Heart right ventricle (tissue), 16 donors: ENCODE measurements around the gene CNTN5. TPM values are rescaled to one million over a fixed set of nuclear protein-coding genes. Genes with fewer than 3 reads are reported as not detected.

ENCODE experiments used
- ATAC-seq, 8 donors: fragments of 200-7000 bp; cut with Tn5 transposase; one replicate each; pipeline ENCODE4 v1.9.1; 2020; ENCODE audit warnings: mild to moderate bottlenecking in 8 of 8, moderate library complexity in 8 of 8, moderate number of reproducible peaks in 1 of 8
- DNase-seq, 2 donors: peaks; one replicate each; pipeline ENCODE4 v3.0.0-alpha.2; 2020
- H3K27ac ChIP-seq, 10 donors: fragments of 200-600 bp; sonication (generic) in 2 of 10; one replicate each; pipeline versions ENCODE4 v1.5.0 to v1.8.0; 2020 to 2022; ENCODE audit warnings: mild to moderate bottlenecking in 3 of 10
- H3K27me3 ChIP-seq, 7 donors: fragments of 200-600 bp; one replicate each; pipeline ENCODE4 v1.8.0; 2021 to 2022; ENCODE audit warnings: mild to moderate bottlenecking in 2 of 7
- H3K36me3 ChIP-seq, 9 donors: fragments of 200-600 bp; sonication (generic) in 1 of 9; one replicate each; pipeline versions ENCODE4 v1.5.0 to v1.8.0; 2020 to 2022; ENCODE audit warnings: mild to moderate bottlenecking in 2 of 9
- H3K4me1 ChIP-seq, 9 donors: fragments of 200-600 bp; sonication (generic) in 1 of 9; one replicate each; pipeline versions ENCODE4 v1.5.0 to v1.8.0; 2020 to 2022; ENCODE audit warnings: mild to moderate bottlenecking in 4 of 9
- H3K4me3 ChIP-seq, 10 donors: fragments of 200-600 bp; sonication (generic) in 2 of 10; one replicate each; pipeline versions ENCODE4 v1.5.0 to v1.8.0; 2020 to 2022; ENCODE audit warnings: mild to moderate bottlenecking in 7 of 10, moderate library complexity in 2 of 10
- H3K9me3 ChIP-seq, 11 donors: fragments of 200-600 bp in 10 of 11; sonication (generic) in 2 of 11; one replicate each; pipeline versions ENCODE4 v1.5.0 to v1.8.0; 2013 to 2022; ENCODE audit warnings: mild to moderate bottlenecking in 2 of 11, control low read depth in 1 of 11, moderate library complexity in 1 of 11
- WGBS, 2 donors: extraction: QIAGEN DNeasy Blood & Tissue Kit; methylation state at CpG; one replicate each; pipeline ENCODE4 v1.1.7; 2013; ENCODE audit warnings: inconsistent platforms in 1 of 2; 5-methylcytosine and 5-hydroxymethylcytosine counted together
- intact Hi-C, 10 donors: fragments of 100-400 bp; cut with DNase I; formaldehyde crosslinking; loops; one replicate each; pipeline versions ENCODE4 v1.11.1 to v1.14.2; 2022
- polyA plus RNA-seq, 2 donors: library from polyadenylated mRNA; stranded (reverse); fragments of 200-250 nt; gene quantifications; one replicate each; pipeline ENCODE4 v1.2.3, GENCODE V29; 2013
- total RNA-seq, 10 donors: library from RNA; stranded (reverse); fragmentation: NEBNext Ultra II Directional in 3 of 10; extraction: Animal tissue kit (Norgen Biotek cat#: 25700) in 3 of 10; gene quantifications; one replicate each; pipeline versions ENCODE4 v1.2.1 to v1.2.4, GENCODE V29; 2021 to 2023
- TF ChIP-seq, protein P1 (sequence below), 9 donors: fragments of 200-600 bp; sonication (generic) in 2 of 9; IDR thresholded peaks; one replicate each; pipeline versions ENCODE4 v1.5.0 to v1.8.0; 2021 to 2022; ENCODE audit warnings: antibody characterized with exemption in 9 of 9, mild to moderate bottlenecking in 5 of 9, moderate library complexity in 1 of 9
- donor health status: Arrhythmogenic right ventricular cardiomyopathy.
- donor health status: ischemic (EF 13 %, LVEDD 7.1; RV severe dilation, severe dysfunction).
- donor health status: healthy with polysubstance abuse.
- donor health status: DM: no; HTN: yes; CAD: no.
- donor health status: DM: no; HTN: no; CAD: no.
- donor health status: ischemic (EF 25% LVEDD 6.9; RV normal size, moderate dysfunction).
- donor health status: ischemic (EF 25% LVEDD 5.7; RV mildly dilated, moderate dysfunction).
- donor health status: healthy.
- donor health status: DM: yes; HTN: yes; CAD: no.
- donor health status: Ischemic cardiomyopathy.
- donor health status: ischemic (EF 35%, LVEDD 5.7; RV mildly dilated, moderate dysfunction).
- donor health status: nonischemic (EF 11% LVEDD 7.7; RV severe dilation, severe dysfunction).
- donor health status: DM: yes; HTN: yes; CAD: no.
- donor health status: PGD.
- donor health status: ischemic (EF 29% LVEDD 5.4; RV normal size, mild dysfunction).
- donor health status: nonischemic (EF 23%, LVEDD 6.1; RV moderate dilation, normal function).

The CNTN5 gene
- total and polyA plus RNA-seq, 12 donors, result 0.05 to 0.35 (median 0.17) TPM; not detected in 6

DNA sequence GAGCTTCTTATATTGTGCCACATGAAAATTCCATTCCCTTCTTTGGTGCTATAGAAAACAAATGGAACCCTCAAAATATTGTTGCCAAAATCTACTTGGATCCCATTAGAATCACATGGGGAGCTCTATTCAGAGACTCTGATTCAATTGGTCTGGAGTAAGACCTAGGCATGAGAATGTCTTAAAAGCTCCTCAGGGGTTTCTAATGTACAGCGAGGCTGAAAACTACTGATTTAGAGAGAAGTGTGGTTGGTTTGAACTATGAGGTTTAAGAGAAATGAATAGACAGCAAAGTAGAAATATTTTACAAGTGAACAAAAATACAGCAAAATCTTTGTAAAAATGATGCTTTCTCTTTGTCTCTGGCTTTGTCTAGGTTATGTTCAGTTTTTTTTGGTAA, 514.7 kb downstream of the CNTN5 start:
- no peak overlapping the region for H3K27ac ChIP-seq
- DNase-seq (no peak), ATAC-seq (no peak)
- no peaks in the 10 kb centered on the region for H3K4me1 ChIP-seq
- no peak overlapping the region for H3K4me3 ChIP-seq
- no peaks in the 10 kb centered on the region for H3K36me3 ChIP-seq
- no peaks in the 10 kb centered on the region for H3K27me3 ChIP-seq
- 48 to 82% methylated on average over 1 of the region's 1 CpG for WGBS, 2 donors
- TF ChIP-seq, protein P1, sequence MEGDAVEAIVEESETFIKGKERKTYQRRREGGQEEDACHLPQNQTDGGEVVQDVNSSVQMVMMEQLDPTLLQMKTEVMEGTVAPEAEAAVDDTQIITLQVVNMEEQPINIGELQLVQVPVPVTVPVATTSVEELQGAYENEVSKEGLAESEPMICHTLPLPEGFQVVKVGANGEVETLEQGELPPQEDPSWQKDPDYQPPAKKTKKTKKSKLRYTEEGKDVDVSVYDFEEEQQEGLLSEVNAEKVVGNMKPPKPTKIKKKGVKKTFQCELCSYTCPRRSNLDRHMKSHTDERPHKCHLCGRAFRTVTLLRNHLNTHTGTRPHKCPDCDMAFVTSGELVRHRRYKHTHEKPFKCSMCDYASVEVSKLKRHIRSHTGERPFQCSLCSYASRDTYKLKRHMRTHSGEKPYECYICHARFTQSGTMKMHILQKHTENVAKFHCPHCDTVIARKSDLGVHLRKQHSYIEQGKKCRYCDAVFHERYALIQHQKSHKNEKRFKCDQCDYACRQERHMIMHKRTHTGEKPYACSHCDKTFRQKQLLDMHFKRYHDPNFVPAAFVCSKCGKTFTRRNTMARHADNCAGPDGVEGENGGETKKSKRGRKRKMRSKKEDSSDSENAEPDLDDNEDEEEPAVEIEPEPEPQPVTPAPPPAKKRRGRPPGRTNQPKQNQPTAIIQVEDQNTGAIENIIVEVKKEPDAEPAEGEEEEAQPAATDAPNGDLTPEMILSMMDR (IDR thresholded peaks at IDR 0.05), result no peak
- no peaks in the 10 kb centered on the region for H3K9me3 ChIP-seq
- intact Hi-C loops, result no loop called here

DNA sequence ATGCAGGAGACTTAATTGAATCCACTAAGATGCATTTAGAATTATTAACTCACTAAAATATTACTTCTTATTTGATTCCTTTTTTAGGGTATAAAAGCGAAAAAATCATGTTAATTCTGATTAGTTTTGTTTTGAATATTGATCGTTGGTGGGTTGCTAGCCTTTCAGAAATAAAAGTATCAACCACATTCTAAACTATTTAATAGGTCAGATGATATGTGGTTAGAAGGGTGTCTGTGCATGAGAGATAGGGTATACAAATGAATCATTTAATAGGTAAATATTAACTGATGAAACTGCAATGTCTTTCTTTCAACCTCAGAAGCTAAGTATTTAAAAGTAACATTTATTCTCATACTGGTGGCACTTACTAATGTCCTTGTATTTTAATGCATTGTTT, 515.1 kb downstream of the CNTN5 start:
- TF ChIP-seq, protein P1 (IDR thresholded peaks at IDR 0.05), result no peak
- DNase-seq, result no peak

DNA sequence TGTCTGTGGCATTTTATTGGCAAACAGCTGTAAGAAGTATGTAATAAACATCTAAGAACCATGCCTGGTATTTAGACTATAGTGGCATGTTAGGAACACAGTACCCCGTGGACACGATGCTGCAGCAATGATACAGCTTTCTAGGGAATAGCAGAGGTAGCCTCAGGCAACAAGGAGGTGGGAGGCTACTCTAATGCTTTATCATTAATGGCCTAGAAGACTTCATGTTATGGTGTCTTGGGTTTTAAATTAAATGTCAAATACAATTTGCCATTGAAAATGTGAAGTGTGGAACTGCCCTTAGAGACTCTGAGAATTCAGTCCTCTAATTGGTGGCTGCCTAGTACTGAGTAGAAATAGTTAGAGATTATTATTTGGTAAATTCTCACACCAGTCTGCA, 516.9 kb downstream of the CNTN5 start:
- 78 to 81% methylated on average over 2 of the region's 2 CpGs for WGBS, 2 donors
- ATAC-seq (no peak), DNase-seq (no peak)
- no peaks in the 10 kb centered on the region for H3K9me3 ChIP-seq
- intact Hi-C loops, result no loop called here
- no peak overlapping the region for H3K27ac ChIP-seq
- no peaks in the 10 kb centered on the region for H3K27me3 ChIP-seq
- no peak overlapping the region for H3K4me3 ChIP-seq
- TF ChIP-seq, protein P1 (IDR thresholded peaks at IDR 0.05), result no peak
- H3K36me3 ChIP-seq, result no peaks in the 10 kb centered on the region
- no peaks in the 10 kb centered on the region for H3K4me1 ChIP-seq

More for the DNA sequence above, 515.1 kb downstream of the CNTN5 start:
- no peak overlapping the region for H3K27ac ChIP-seq
- no peak for ATAC-seq
- H3K36me3 ChIP-seq, result no peaks in the 10 kb centered on the region
- intact Hi-C loops, result no loop called here
- H3K4me1 ChIP-seq, result no peaks in the 10 kb centered on the region
- no peaks in the 10 kb centered on the region for H3K27me3 ChIP-seq
- no peaks in the 10 kb centered on the region for H3K9me3 ChIP-seq
- H3K4me3 ChIP-seq, result no peak overlapping the region
- 54 to 60% methylated on average over 2 of the region's 2 CpGs for whole genome bisulfite sequencing, 2 donors

DNA sequence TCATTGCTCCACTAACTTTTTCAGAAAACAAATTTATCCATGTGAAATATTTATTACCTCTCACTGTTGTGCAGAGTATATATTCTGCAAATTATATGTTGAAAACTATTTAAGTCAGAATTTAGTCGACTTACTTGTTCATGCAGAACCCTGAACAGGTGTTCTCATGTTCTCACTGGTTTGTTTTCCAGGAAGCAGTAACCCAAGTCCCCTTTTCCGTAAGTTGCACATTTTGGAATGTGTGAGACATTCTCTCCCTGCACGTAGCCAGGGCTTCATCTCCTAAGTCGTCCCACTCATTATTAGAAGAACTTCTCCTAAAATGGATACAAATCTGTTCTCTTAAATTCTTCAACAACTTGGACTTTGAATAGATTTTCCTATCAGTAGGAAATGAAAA, 524.9 kb downstream of the CNTN5 start:
- WGBS, 2 donors, result 76 to 83% methylated on average over 4 of the region's 4 CpGs

More for the DNA sequence above, 524.9 kb downstream of the CNTN5 start:
- Histone ChIP-seq H3K4me1 (no peaks in the 10 kb centered on the region), H3K27me3 (no peaks in the 10 kb centered on the region), H3K4me3 (no peak overlapping the region), H3K27ac (no peak overlapping the region), H3K36me3 (no peaks in the 10 kb centered on the region), H3K9me3 (no peaks in the 10 kb centered on the region)
- TF ChIP-seq, protein P1 (IDR thresholded peaks at IDR 0.05), result no peak
- intact Hi-C loops, result no loop called here
- ATAC-seq (no peak), DNase-seq (no peak)
